HG03064 (cell line): ENCODE results near the gene IGFL4.
"Not testable (repeated sequence)": the region's sequence is repeated elsewhere in the genome, so short reads cannot be mapped to it uniquely, and the experiment has no call there.

ENCODE experiments used
- ATAC-seq: cut with Tn5 transposase; IDR thresholded peaks from one replicate; pipeline ENCODE4 v1.9.1; 2021; ENCODE audit warnings: low read depth; ENCODE audit not compliant: unreplicated experiment

IGFL4 gene

DNA sequence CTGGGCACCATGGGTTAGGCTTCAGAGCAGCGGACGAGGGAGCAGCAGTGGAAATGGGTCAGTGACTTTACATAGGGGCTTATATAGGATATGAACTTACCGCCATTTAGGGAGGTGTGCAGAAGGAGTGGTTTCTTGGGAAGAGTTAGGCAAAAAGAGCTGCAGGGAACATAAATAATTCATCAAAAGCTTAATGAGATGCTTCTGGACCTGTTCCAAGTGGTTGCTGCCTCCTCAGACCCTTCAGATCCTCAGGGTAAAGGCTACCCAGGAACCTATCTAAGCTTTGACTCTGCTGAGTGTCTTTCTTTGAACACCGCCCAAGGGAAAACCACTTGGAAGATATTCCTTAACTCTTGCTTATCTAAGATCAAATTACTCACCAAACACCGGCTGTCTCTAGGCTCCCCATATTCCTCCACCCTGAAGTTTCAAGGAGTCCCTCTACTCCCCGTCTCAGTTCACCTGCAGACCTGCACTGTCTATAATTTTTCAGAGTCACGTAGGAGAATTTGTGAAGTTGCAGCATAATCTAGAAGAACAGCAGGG lies at the start of gene IGFL4:
TSS of gene IGFL4 (minus strand) at position 51 of the 549 bp plus-strand sequence. CDS start at position 11, 40 bp downstream.
- ATAC-seq = no peak

DNA sequence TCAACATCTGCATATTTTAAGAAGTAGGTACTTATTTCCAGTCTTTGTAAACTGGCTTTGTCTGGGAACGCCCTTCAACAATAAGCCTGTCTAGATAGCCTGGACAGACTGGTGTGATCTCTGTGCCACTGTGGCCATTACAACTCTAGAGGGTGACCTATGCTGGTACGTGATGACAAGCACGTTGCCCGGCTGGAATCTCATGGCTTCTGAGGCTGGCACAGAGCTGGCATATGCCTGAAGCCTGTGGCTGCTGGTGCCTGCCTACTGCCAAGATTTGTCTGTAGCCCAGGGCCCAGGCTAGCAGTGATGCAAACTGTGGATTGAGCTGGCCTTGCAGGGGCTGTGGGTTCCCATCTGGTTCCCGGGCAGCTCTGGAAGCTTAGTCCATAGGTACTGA lies 49.6 kb upstream of the IGFL4 start:
- no peak for ATAC-seq

DNA sequence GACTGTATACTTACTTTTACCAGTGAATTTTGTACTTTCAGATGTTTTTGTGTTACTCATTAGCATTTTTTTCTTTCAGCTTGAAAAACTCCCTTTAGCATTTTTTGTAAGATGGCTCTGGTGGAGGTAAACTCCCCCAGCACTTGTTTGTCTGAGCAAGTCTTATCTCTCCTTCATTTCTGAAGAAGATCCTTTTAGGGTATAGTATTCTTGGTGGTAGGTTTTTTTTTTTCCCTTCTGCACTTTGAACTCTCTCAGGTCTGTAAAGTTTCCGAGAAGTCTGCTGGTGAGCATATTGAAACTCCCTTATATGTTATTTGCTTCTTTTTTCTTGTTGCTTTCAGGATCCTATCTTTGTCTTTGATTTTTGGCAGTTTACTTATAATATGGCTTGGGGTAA lies 48.6 kb upstream of the IGFL4 start:
- no peak for ATAC-seq

DNA sequence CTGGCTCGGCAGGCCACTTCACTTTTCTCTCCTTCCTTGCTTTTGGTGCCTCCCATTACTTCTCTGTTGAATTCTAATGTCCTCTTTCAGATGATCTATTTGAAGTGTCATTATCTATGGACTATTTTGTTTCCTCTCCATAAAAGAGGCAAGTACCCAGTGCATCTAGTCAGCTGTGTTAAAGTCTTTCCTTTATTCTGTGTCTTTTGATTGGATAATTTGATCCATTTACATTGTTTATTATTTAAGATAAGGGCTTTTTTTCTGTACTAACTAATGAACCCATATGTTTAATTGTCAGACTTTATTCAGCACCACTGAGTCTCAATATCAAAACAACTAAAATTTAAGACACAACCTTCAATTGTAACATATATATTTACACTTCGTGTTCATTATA lies 47.3 kb upstream of the IGFL4 start:
- no peak for ATAC-seq

DNA sequence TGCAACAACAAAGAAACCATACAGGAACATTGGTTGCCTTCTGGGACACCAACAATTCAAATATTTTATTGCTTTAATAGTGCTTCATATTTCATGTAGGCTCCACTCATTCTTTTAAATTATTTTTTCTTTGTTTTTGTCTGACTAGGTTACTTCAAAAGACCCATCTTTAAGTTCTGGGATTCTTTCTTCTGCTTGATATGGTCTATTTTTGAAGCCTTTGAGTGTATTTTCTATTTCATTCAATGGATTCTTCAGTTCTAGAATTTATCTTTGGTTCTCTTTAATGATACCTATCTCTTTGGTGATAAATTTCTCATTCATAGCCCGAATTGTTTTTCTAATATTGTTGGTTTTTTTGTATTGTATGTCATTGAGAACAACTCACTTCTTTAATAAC lies 45.1 kb upstream of the IGFL4 start:
- ATAC-seq = no peak

DNA sequence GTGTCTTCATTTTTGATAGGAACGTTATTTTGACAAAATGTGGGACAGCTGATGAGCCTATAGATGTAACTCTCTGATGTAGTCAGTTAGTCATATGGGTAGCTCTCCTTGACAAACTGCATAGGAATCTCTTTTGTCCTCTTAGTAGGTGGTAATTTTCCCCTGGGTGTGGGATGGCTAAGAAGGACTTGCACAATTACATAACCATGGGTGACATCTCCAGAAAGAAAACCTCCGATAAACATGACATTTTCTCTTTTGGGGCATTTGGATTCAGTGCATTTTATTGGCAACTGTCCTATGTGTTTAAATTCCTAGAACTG lies 41.9 kb upstream of the IGFL4 start:
- no peak for ATAC-seq

DNA sequence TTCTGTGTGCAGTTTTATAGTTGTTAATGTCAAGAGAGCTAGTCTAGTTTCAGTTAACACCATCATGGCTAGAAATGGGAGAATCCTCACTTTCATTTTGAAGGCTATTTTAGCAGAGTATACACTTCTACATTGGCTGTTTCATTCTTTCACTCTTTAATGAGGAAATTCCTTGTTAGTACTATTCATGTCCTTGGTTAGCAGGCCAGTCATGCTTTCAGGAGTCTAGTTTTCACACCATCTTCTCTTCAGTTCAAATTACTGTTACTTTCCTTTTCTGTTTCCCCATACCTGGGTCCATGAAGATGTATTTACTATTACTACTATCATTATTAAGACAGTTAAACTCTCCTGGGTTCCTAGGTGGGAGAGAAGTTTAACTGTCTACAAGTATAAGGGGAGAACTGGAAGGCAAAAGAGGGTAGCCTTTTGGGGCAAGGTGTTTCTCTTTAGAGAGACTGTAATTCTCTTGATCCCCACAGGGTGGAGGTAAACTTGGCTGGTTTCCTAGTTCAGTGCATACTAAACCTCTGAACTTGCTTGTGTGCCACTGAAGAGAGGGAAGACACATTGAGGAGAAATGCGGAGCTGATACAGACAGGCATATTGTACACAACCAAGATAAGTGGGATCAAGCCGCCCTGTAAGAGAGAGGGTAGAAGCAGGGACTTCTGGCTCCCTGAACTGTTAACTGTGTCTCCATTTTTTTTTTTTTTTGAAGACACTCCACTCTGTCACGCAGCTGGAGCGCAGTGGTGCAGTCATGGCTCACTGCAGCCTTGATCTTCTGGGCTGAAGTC lies 41.3 kb upstream of the IGFL4 start:
- no peak for ATAC-seq

DNA sequence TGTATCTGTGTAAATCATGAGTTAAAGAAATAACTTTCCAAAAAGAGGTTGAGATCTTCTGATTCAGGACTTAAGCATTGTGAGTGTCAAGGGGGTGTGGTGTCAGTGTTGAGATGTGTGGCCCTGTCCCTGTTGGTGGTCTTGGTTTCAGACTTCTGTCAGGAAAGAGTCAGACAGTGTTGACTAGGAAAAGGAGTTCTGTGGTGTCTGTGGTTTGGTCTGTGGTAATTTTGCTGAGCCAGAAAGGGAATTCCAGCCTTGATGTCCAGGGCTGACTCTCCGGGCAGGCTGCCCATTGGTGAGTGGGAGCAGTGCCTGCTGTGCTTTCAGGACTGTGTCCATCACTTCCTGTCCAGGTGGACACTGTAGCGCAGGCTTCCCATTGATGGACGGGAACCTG lies 39.8 kb upstream of the IGFL4 start:
- no peak for ATAC-seq

DNA sequence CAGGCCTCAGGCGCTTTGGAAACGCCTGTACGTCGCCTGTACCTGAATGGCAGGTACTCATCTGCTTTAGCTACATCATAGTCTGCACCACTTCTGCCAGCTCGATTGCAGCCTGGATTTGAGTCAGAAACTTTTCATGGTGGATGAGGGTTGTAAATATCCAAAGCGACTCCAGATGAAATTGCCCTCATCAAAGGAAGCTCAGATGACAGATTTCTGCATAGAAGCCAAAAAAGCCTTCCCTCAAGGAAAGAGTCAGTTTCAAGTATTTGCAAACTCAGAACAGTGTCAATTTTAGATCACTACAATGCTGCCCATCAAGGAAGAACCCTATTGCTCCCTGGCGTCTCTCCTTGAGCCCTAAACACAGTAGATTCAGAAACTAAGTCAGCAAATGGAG lies 38.8 kb upstream of the IGFL4 start:
- no peak for ATAC-seq

DNA sequence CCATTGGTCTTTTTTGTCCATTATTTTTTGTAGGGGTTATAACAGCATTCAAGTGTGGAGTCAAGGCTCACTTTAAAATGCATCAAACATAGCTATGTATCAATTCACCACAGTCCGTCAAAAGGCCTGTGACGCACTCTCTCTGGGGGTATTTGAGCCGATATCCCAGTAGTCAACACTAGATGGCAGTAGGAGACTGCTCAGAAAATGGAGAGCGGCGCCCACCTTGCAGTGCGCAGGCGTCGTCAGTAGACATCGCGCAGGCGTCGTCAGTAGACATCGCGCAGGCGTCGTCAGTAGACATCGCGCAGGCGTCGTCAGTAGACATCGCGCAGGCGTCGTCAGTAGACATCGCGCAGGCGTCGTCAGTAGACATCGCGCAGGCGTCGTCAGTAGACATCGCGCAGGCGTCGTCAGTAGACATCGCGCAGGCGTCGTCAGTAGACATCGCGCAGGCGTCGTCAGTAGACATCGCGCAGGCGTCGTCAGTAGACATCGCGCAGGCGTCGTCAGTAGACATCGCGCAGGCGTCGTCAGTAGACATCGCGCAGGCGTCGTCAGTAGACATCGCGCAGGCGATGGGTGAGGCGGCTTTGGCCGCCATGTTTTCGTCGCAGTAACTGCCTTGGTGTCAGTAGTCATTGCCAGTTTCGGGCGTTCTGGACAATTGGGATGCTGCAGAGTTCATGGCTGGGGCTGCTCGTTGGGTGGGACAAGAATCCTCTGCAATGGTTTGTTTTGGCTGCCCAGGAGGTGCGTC lies 38.0 kb upstream of the IGFL4 start:
- ATAC-seq = not testable (repeated sequence)

DNA sequence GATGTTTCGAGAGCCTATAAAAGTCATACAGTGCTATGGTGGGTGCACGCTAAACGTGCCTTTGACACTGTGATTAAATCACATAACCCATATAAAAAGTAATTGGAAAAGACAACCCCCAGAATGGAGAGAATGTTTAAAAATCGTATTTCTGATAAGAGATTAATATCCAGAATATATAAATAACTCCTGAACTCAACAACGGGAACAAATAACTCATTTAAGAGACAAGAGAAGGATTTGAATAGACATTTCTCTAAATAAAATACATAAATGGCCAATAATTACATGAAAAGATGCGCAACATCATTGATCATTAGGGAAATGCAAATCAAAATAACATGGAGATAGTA lies 37.0 kb upstream of the IGFL4 start:
- ATAC-seq = no peak

DNA sequence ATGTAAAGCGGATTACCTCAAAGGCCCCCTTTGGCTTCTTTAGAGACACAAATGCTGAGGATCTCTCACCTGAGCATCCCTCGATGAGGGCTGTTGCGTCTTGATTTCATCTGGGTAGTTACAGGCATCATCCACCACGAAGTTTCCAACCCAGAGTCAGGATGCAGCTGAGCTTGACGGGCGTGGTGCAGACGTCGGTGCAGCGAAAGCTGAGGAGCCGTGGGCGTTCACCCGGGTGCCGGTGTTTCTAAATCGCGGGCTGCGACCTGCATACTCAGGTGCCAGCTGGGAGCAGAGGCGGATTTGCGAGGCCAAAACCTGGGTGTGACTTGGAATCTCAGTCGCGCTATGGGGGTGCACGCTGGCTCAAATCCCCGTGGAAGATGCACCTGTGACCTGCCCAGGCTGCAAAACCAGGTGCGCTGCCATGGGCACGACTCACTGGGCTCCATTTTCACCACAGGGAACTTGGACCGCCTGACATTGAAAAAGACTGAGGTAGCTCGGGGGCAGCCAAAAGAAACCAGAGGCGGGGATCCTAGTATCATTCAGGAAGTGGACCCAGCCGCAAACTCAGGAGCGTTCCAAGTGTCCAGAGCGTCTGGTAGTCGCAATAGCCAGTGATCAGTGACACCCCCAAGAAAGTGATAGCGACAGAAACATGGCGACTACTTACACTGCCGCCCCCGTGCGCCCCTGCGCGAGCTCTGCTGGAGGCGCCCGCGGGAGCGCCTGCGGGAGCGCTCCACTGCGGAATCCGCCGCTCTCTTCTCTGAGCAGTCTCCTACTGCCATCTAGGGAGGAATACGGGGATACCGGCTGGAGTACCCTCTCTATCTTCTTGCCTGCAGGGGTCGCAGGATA lies 36.4 kb upstream of the IGFL4 start:
- ATAC-seq = no peak

DNA sequence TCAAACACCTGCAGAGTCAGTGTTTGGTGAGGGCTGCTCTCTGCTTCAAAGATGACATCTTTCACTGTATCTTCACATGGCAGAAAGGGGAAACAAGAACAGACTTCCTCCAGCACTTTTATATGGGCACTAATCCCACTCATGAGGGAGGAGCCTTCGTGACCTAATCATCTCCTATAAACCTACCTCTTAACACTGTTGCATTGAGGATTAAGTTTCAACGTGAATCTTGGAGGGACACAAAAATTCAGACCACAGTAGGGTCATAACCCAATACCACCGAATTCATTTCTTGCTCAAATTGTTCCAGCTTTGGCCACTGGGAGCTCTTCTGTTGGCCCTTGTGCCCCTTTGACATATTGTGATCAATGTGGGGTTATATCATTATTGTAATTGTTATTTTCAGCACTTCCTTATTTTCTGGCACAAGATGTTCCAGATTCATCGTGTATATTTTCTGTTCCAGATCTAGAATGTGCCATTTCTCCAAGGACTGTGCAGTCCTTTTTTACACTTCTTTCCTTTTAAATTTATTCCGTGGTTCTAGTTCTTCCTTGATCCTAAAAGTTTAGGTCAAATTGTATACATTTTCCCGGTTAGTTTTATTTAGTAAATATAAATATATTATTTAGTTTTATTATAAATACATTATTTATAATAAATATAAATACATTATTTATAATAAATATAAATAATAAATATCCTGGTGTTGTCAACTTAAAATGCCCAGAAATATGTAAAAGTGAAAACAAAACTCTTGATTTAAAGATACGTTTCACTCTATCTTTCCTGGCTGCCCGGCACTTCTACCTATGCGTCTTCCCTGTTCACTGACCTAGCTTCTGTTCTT lies 35.5 kb upstream of the IGFL4 start:
- no peak for ATAC-seq

DNA sequence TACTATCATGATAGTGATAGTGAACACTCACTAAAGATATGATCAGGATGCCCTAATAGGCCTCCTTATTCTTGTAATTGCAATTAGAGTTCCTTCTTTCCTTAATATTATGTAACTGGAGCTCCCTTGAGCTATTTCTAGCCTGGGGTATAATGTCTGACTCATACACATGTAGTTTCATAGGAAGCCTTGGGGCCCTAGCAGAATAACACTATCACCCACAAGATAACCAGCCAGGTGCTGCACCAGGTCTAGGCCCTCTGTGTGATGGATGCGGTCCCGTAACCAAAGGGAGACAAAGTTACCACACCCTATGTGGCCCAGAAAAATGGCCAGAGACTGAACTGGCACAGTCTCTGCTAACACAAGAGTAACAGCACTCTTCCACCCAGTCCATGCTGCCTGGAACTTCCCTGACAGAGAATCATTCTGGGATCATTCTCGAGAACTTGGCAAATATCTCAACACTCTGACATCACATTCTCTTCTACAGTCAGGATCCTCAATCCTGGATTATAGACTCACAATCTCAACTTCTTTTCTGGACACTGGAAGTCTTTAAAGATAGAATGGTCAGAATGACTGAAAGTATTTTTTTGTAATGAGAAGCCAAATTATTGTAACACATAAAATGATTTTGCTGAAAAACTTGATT lies 32.6 kb upstream of the IGFL4 start:
- ATAC-seq = no peak

DNA sequence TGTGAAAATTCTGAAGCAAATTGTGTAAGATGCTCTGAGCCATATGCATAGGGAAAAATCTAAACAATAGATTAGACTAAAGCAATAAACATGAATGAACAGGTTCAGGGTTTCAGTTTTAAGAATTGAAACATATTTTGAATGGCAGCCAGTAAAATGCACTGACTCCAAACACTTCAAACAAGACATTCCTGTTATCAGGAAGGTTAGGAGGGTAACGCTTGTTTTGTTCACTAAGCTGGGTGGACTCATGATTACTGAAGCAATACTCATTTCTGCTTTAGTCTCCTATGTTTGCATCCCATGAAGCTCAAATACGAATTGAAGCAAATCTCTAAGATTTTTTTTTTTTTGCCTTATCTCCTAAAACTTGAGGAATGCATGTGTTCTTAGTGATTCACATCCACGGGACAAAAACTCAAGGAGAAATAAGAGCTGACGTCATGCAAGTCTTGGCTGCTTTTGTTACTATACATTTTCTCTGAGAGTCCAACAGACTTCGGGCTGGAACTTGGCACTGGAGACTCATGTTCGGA lies 29.1 kb upstream of the IGFL4 start:
- ATAC-seq = no peak

DNA sequence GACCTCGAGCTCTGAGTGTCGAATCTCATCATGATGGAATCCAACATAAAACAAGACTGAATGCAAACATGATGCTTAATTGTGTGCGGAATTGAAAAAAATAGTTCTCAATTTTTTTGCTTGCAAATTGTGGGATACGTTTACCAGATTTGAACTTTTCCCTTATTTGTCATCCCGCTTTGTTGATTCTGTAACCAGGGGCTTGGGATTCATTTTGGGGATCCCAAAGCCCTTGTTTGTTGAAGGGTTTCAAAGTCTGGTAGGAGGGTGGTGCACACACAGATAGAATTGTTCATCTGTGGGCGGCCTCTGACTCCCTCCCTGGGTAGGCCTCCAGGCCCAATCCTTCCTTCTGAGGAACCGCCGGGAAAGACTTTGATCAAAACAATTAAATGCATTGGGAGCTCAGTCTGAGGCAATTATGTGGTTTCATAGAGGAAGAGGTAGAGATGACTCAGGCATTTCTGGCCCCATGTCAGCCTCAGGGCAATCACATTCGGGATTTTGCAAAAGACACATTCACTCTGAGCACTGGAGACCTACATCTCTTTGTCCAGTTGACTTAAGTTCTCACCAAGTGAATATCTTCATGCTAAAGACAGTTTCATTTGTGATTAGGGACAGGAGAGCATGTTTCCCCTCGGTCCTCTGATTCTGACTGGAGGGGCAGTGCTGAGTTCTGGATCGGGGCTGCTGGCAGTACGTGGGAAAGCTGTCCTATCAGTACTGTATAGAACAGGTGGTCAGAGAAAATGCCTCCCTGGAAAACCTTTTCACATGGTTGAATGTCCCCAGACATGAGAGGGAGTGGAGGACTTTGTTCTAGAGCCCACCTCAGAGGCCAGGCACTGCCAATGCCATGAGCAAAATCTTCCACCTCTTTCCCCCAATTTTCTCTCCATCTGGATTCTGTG lies 27.8 kb upstream of the IGFL4 start:
- no peak for ATAC-seq

DNA sequence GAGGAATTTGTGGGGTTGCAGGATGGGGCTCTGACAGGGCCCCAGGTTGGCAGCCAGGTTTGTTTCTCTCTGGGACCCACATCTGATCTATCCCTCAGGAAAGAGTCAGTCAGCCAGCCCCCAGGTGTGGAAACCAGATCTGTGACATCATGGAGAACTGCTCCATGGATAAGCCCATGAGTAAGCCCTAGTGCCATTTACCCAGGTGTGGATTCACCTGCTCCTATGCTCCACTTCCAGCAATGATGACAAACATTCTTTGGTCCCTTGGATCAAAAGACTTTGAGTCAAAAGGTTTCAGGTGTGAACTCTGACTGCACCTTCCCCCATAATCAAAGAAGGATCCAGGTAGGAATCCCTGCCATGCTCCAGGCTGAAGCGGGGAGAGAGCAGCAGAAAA lies 26.9 kb upstream of the IGFL4 start:
- ATAC-seq = no peak

DNA sequence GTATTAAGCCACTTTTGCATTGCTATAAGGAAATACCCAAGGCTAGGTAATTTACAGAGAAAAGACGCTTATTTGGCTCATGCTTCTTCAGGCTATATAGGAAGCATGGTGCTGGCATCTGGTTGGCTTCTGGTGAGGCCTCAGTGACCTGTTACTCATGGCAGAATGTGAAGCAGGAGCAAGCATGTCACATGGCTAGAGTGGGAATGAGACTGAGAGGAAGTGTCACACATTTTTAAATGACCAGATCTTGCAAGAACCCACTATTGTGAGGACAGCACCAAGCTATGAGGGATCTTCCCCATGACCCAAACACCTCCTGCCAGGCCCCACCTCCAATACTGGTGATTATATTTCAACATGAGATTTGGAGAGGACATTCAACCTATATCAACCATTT lies 25.7 kb upstream of the IGFL4 start:
- no peak for ATAC-seq
